Dendritic cell treated with granulocyte-macrophage colony-stimulating factor and Interleukin-4, amounts not matched to agents 40 ng/mL and 50 ng/mL, for 4 days (primary cell): ENCODE results near the gene OR8D1.
A peak's percentile ranks its signal among the peaks of the same experiment; 100 is the strongest.

Source experiments
- H3K27ac Mint-ChIP-seq: one replicate; pipeline ENCODE4 v1.8.0; 2022; ENCODE audit warnings: mild to moderate bottlenecking, mixed read lengths
- H3K27me3 Mint-ChIP-seq: one replicate; pipeline ENCODE4 v1.8.0; 2022; ENCODE audit warnings: mild to moderate bottlenecking, mixed read lengths
- H3K36me3 Mint-ChIP-seq: one replicate; pipeline ENCODE4 v1.8.0; 2022; ENCODE audit warnings: low read depth, mixed read lengths
- H3K4me1 Mint-ChIP-seq: one replicate; pipeline ENCODE4 v1.8.0; 2022; ENCODE audit warnings: low read depth, mixed read lengths
- H3K4me3 Mint-ChIP-seq: one replicate; pipeline ENCODE4 v1.8.0; 2022; ENCODE audit warnings: mild to moderate bottlenecking, moderate library complexity, mixed read lengths
- H3K9me3 Mint-ChIP-seq: one replicate; pipeline ENCODE4 v1.8.0; 2022; ENCODE audit warnings: mixed read lengths
- intact Hi-C: fragments of 100-400 bp; cut with micrococcal nuclease; formaldehyde crosslinking; loops from one replicate; pipeline ENCODE4 v1.15.0; 2022

OR8D1 gene

GRCh38 chr11:124313849-124314248 is at the start of gene OR8D1:
Gene OR8D1 (minus strand): TSS chr11:124313949. CDS start chr11:124310766, 3,183 bp downstream.
- Mint-ChIP-seq H3K4me3 (no peak within 1 kb of the TSS), H3K27me3 (no peaks in the 10 kb centered on the region), H3K27ac (no peak within 1 kb of the TSS), H3K36me3 (no peaks in the 10 kb centered on the region), H3K9me3 (no peaks in the 10 kb centered on the region), H3K4me1 (no peaks in the 10 kb centered on the region)
- intact Hi-C loops: no loop called here

GRCh38 chr11:124359566-124359965 is 45.8 kb upstream of the OR8D1 start:
- intact Hi-C loops: no loop called here
- no peaks in the 10 kb centered on the region for H3K27me3 Mint-ChIP-seq

GRCh38 chr11:124346311-124346955 is 32.7 kb upstream of the OR8D1 start:
- Mint-ChIP-seq H3K4me1 (no peaks in the 10 kb centered on the region), H3K36me3 (no peaks in the 10 kb centered on the region), H3K27ac (no peak overlapping the region), H3K4me3 (no peak overlapping the region), H3K27me3 (no peaks in the 10 kb centered on the region), H3K9me3 (no peaks in the 10 kb centered on the region)
- intact Hi-C loops: no loop called here

More at GRCh38 chr11:124359566-124359965, 45.8 kb upstream of the OR8D1 start:
- no peaks in the 10 kb centered on the region for H3K36me3 Mint-ChIP-seq
- no peaks in the 10 kb centered on the region for H3K9me3 Mint-ChIP-seq
- H3K27ac Mint-ChIP-seq: no peak overlapping the region
- no peaks in the 10 kb centered on the region for H3K4me1 Mint-ChIP-seq
- H3K4me3 Mint-ChIP-seq: no peak overlapping the region

- intact Hi-C loops: no loop called here
- Mint-ChIP-seq H3K4me1 (peaks cover 10% of the 10 kb centered on the region), H3K9me3 (no peaks in the 10 kb centered on the region), H3K27ac (no peak overlapping the region), H3K27me3 (no peaks in the 10 kb centered on the region), H3K4me3 (no peak overlapping the region), H3K36me3 (no peaks in the 10 kb centered on the region)
Measured at GRCh38 chr11:124344346-124344745, 30.6 kb upstream of the OR8D1 start.

GRCh38 chr11:124340142-124340447 is 26.3 kb upstream of the OR8D1 start:
- Mint-ChIP-seq H3K4me1 (peaks cover 16% of the 10 kb centered on the region), H3K36me3 (no peaks in the 10 kb centered on the region), H3K27me3 (no peaks in the 10 kb centered on the region), H3K4me3 (no peak overlapping the region), H3K27ac (peak overlapping the region; percentile 70), H3K9me3 (no peaks in the 10 kb centered on the region)
- intact Hi-C loops: no loop called here

- intact Hi-C loops: no loop called here
- Mint-ChIP-seq H3K4me1 (peaks cover 16% of the 10 kb centered on the region), H3K27ac (peak overlapping the region; percentile 70), H3K4me3 (no peak overlapping the region), H3K27me3 (no peaks in the 10 kb centered on the region), H3K9me3 (no peaks in the 10 kb centered on the region), H3K36me3 (no peaks in the 10 kb centered on the region)
Measured at GRCh38 chr11:124339396-124340141, 25.8 kb upstream of the OR8D1 start.

GRCh38 chr11:124331873-124332272 is 18.1 kb upstream of the OR8D1 start:
- intact Hi-C loops: no loop called here
- Mint-ChIP-seq H3K4me1 (peaks cover 29% of the 10 kb centered on the region), H3K27me3 (no peaks in the 10 kb centered on the region), H3K27ac (no peak overlapping the region), H3K4me3 (no peak overlapping the region), H3K36me3 (no peaks in the 10 kb centered on the region), H3K9me3 (no peaks in the 10 kb centered on the region)

- Mint-ChIP-seq H3K9me3 (no peaks in the 10 kb centered on the region), H3K4me3 (no peak overlapping the region), H3K27me3 (no peaks in the 10 kb centered on the region), H3K36me3 (no peaks in the 10 kb centered on the region), H3K4me1 (peaks cover 32% of the 10 kb centered on the region), H3K27ac (no peak overlapping the region)
- intact Hi-C loops: no loop called here
Measured at GRCh38 chr11:124329787-124330478, 16.2 kb upstream of the OR8D1 start.

- no peaks in the 10 kb centered on the region for H3K27me3 Mint-ChIP-seq
- no peak overlapping the region for H3K27ac Mint-ChIP-seq
- no peaks in the 10 kb centered on the region for H3K36me3 Mint-ChIP-seq
- no peaks in the 10 kb centered on the region for H3K9me3 Mint-ChIP-seq
- H3K4me3 Mint-ChIP-seq: no peak overlapping the region
- intact Hi-C loops: no loop called here
- peaks cover 35% of the 10 kb centered on the region for H3K4me1 Mint-ChIP-seq
Measured at GRCh38 chr11:124327775-124328174, 14.0 kb upstream of the OR8D1 start.

GRCh38 chr11:124322356-124322755 is 8.6 kb upstream of the OR8D1 start:
- Mint-ChIP-seq H3K27ac (no peak overlapping the region), H3K4me3 (no peak overlapping the region), H3K9me3 (no peaks in the 10 kb centered on the region), H3K27me3 (peaks cover 1% of the 10 kb centered on the region), H3K4me1 (peaks cover 6% of the 10 kb centered on the region), H3K36me3 (no peaks in the 10 kb centered on the region)
- intact Hi-C loops: no loop called here

- Mint-ChIP-seq H3K4me1 (peaks cover 4% of the 10 kb centered on the region), H3K9me3 (no peaks in the 10 kb centered on the region), H3K27ac (no peak within 1 kb of the TSS), H3K27me3 (peaks cover 1% of the 10 kb centered on the region), H3K36me3 (no peaks in the 10 kb centered on the region), H3K4me3 (no peak within 1 kb of the TSS)
- intact Hi-C loops: no loop called here
Measured at GRCh38 chr11:124320097-124320496, 6.3 kb upstream of the OR8D1 start, which contains the start of gene OR8D2. Gene OR8D2 (minus strand): TSS chr11:124320197. CDS start chr11:124320197, 0 bp downstream.

- no peaks in the 10 kb centered on the region for H3K36me3 Mint-ChIP-seq
- H3K27me3 Mint-ChIP-seq: no peaks in the 10 kb centered on the region
- no peaks in the 10 kb centered on the region for H3K4me1 Mint-ChIP-seq
- H3K27ac Mint-ChIP-seq: no peak overlapping the region
- intact Hi-C loops: no loop called here
- no peaks in the 10 kb centered on the region for H3K9me3 Mint-ChIP-seq
- no peak overlapping the region for H3K4me3 Mint-ChIP-seq
Measured at GRCh38 chr11:124315052-124315451, 1.3 kb upstream of the OR8D1 start.

GRCh38 chr11:124313131-124313530 is 618 bp downstream of the OR8D1 start:
- Mint-ChIP-seq H3K27me3 (no peaks in the 10 kb centered on the region), H3K27ac (no peak overlapping the region), H3K4me1 (no peaks in the 10 kb centered on the region), H3K9me3 (no peaks in the 10 kb centered on the region), H3K36me3 (no peaks in the 10 kb centered on the region), H3K4me3 (no peak overlapping the region)
- intact Hi-C loops: no loop called here

- H3K27ac Mint-ChIP-seq: no peak overlapping the region
- H3K27me3 Mint-ChIP-seq: no peaks in the 10 kb centered on the region
- no peaks in the 10 kb centered on the region for H3K4me1 Mint-ChIP-seq
- H3K36me3 Mint-ChIP-seq: no peaks in the 10 kb centered on the region
- intact Hi-C loops: no loop called here
- H3K4me3 Mint-ChIP-seq: no peak overlapping the region
- no peaks in the 10 kb centered on the region for H3K9me3 Mint-ChIP-seq
Measured at GRCh38 chr11:124311670-124312069, 2.1 kb downstream of the OR8D1 start.
